Adrenal gland (tissue), 12 donors: ENCODE results near the gene MRRF. TPM values are rescaled to one million over a fixed set of nuclear protein-coding genes. Genes with fewer than 3 reads are reported as not detected.

ENCODE experiments used
- DNase-seq, 7 donors: peaks; one replicate each; pipeline ENCODE4 v3.0.0-alpha.2; 2019 to 2020
- H3K27ac ChIP-seq, 5 donors: fragments of 200-600 bp; sonication (generic) in 4 of 5; 1 replicate in 3 of 5; 2 replicates in 2 of 5; pipeline versions ENCODE4 v1.5.1 to v1.8.0; 2016 to 2020; ENCODE audit warnings: mild to moderate bottlenecking in 1 of 5
- H3K27me3 ChIP-seq: fragments of 200-600 bp; 2 replicates; pipeline ENCODE4 v1.8.0; 2021
- H3K36me3 ChIP-seq, 2 donors: fragments of 200-600 bp; replicated peaks in 1 of 2; 1 replicate in 1 of 2; 2 replicates in 1 of 2; pipeline versions ENCODE4 v1.5.1 to v1.8.0; 2018 to 2022
- H3K4me1 ChIP-seq, 2 donors: fragments of 200-600 bp; replicated peaks in 1 of 2; 1 replicate in 1 of 2; 2 replicates in 1 of 2; pipeline versions ENCODE4 v1.5.1 to v1.8.0; 2018 to 2021
- H3K4me3 ChIP-seq, 4 donors: fragments of 200-600 bp; sonication (generic) in 3 of 4; one replicate each; pipeline ENCODE4 v1.5.1; 2016 to 2018
- H3K9me3 ChIP-seq, 3 donors: fragments of 200-600 bp; sonication (generic) in 1 of 3; replicated peaks in 1 of 3; 1 replicate in 2 of 3; 2 replicates in 1 of 3; pipeline versions ENCODE4 v1.5.1 to v1.8.0; 2016 to 2021
- CTCF ChIP-seq, 6 experiments: fragments of 450-650 bp in 4 of 6; fragments of 200-600 bp in 2 of 6; sonication (generic) in 1 of 6; IDR thresholded peaks; 1 replicate in 5 of 6; 2 replicates in 1 of 6; pipeline versions ENCODE4 v1.5.1 to v1.8.0; 2016 to 2021; ENCODE audit warnings: antibody characterized with exemption in 6 of 6, mild to moderate bottlenecking in 2 of 6, moderate library complexity in 1 of 6
- POLR2A ChIP-seq, 2 donors: fragments of 450-650 bp; IDR thresholded peaks; one replicate each; pipeline ENCODE4 v1.6.1; 2017; ENCODE audit warnings: antibody characterized with exemption in 2 of 2, mild to moderate bottlenecking in 2 of 2, moderate library complexity in 1 of 2
- WGBS, 4 donors: extraction: QIAGEN DNeasy Blood & Tissue Kit in 2 of 4; methylation state at CpG; one replicate each; pipeline versions ENCODE4 v1.1.5 to v1.1.7; 2013 to 2017; 5-methylcytosine and 5-hydroxymethylcytosine counted together
- intact Hi-C, 2 donors: fragments of 100-400 bp; cut with DNase I; formaldehyde crosslinking; loops; one replicate each; pipeline versions ENCODE4 v1.14.1 to v1.15.0; 2022 to 2023
- polyA plus RNA-seq, 3 donors: library from polyadenylated mRNA; stranded (reverse); fragments of 200-250 nt in 2 of 3; fragments of 350-450 nt in 1 of 3; fragmentation: Illumina TruSeq in 1 of 3; extraction: RNeasy Lipid Tissue Mini Kit (QIAGEN cat#74804) in 1 of 3; gene quantifications; one replicate each; pipeline ENCODE4 v1.2.3, GENCODE V29; 2013 to 2014
- total RNA-seq, 9 donors: library from RNA; depleted of rRNA in 4 of 9; stranded (reverse); fragments of >200 nt in 4 of 9; fragments of 120-200 nt in 1 of 9; fragmentation: NEBNext Ultra II Directional in 1 of 9; extraction: Animal tissue kit (Norgen Biotek cat#: 25700) in 1 of 9; gene quantifications; one replicate each; pipeline versions ENCODE4 v1.1.0 to v1.2.4, GENCODE V29; 2013 to 2023
- donor health status: healthy with polysubstance abuse.
- donor health status: Bipolar disorder and iron deficiency.
- donor health status: DM: yes; HTN: yes; CAD: no.
- donor health status: DM: no; HTN: no; CAD: no.
- donor health status: DM: no; HTN: no; CAD: no.
- donor health status: DM: yes; HTN: yes; CAD: no.

Gene MRRF
- total and polyA plus RNA-seq, 12 donors, result 24.9 to 66.3 (median 35.5) TPM

DNA sequence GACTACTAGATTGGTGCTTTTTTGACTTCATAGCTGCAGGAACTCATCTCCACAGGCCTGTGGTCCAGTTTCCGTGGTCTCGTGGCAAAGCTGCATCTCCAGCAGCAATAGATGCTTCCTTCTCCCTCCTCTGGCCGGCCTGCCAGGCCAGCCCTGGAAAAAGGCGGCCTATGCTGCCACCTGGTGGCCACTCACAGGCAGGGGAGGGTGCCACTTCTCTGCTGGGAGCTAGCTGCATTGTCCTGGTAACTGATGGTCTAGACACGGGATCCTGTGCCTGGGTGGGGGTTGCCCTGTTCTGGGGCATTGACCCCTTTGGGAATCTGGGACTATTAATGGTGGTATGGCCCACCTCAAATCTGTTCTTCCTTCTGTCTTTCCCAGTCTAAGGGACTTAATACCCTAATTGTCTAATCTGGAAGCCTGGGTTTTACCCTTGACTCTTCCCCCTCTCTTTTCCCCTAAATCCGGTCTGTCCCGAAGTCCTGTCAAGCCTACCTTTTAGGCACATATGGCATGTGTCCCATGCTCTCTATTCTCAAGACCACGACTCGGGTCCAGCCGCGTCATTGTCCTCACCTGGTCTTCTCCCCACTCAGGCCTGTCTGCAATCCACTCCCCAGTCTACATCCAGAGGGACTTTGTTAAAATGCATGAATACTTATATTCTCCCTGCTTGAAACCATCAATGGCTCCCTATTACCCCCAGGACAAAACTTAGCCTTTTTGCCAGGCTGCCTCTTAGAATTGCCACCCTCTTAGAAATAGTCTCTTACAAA is 86.1 kb downstream of the MRRF start:
- H3K4me3 ChIP-seq, result no peak overlapping the region
- H3K4me1 ChIP-seq, result peaks cover 8 to 12% of the 10 kb centered on the region in 2 donors
- H3K9me3 ChIP-seq, result no peaks in the 10 kb centered on the region
- intact Hi-C loops, result loop anchor here (2.0 kb wide), 1 partner anchor 226 kb away; no protein-coding TSS in a partner anchor
- H3K36me3 ChIP-seq, result no peaks in the 10 kb centered on the region
- no peak overlapping the region for H3K27ac ChIP-seq
- H3K27me3 ChIP-seq, result no peaks in the 10 kb centered on the region
- 34 to 52% (median 37%) methylated on average over 8 to 11 of the region's 11 CpGs for WGBS, 4 donors
- DNase-seq, result peak; percentile 76 to 89 (median 81)
- TF ChIP-seq POLR2A (IDR thresholded peaks at IDR 0.05) (no peak), CTCF (IDR thresholded peaks at IDR 0.05) (peak; percentile 94 to 98 (median 96))

GRCh38 chr9:122354536-122355199 is 90.0 kb downstream of the MRRF start:
- intact Hi-C loops, result no loop called here
- 68 to 79% (median 78%) methylated on average over 3 to 8 of the region's 8 CpGs for WGBS, 4 donors
- H3K27ac ChIP-seq, result peak overlapping the region in 1 of 5 donors; percentile 20

GRCh38 chr9:122355336-122355875 is 90.7 kb downstream of the MRRF start:
- H3K9me3 ChIP-seq, result no peaks in the 10 kb centered on the region
- DNase-seq, result no peak
- intact Hi-C loops, result no loop called here
- no peak overlapping the region for H3K27ac ChIP-seq
- TF ChIP-seq CTCF (IDR thresholded peaks at IDR 0.05) (no peak), POLR2A (IDR thresholded peaks at IDR 0.05) (no peak)
- H3K27me3 ChIP-seq, result no peaks in the 10 kb centered on the region
- WGBS, 4 donors, result 67 to 92% (median 82%) methylated on average over 1 to 4 of the region's 4 CpGs
- no peaks in the 10 kb centered on the region for H3K36me3 ChIP-seq
- no peak overlapping the region for H3K4me3 ChIP-seq
- H3K4me1 ChIP-seq, result no peaks in the 10 kb centered on the region

More at GRCh38 chr9:122354536-122355199, 90.0 kb downstream of the MRRF start:
- Histone ChIP-seq H3K4me3 (no peak overlapping the region), H3K4me1 (no peaks in the 10 kb centered on the region), H3K27me3 (no peaks in the 10 kb centered on the region), H3K36me3 (no peaks in the 10 kb centered on the region), H3K9me3 (no peaks in the 10 kb centered on the region)
- peak in 4 of 7 donors; percentile 30 to 53 (median 36) for DNase-seq
- TF ChIP-seq CTCF (IDR thresholded peaks at IDR 0.05) (no peak), POLR2A (IDR thresholded peaks at IDR 0.05) (no peak)

DNA sequence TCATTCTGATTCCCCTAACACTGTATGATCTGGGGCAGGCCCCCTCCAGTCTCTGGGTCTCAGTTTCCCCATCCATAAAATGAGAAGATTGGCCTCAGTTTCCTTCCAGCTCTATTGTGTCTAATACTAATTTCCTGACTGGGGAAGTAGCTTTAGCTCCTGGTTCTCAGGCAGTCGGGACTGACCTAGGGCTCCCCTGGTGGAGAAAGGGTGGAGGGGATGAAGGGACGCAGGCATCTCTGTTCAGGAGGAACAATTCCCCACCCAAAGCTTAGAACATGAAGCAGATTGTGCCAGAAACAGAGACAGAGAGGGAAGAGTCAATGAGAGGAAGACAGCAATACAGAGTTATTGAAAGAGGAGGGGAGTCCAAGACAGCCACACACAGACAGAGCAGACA is 91.9 kb downstream of the MRRF start:
- WGBS, 4 donors, result 31 to 58% (median 43%) methylated on average over 2 of the region's 2 CpGs
- no peaks in the 10 kb centered on the region for H3K27me3 ChIP-seq
- intact Hi-C loops, result no loop called here
- TF ChIP-seq CTCF (IDR thresholded peaks at IDR 0.05) (no peak), POLR2A (IDR thresholded peaks at IDR 0.05) (no peak)
- no peak for DNase-seq
- H3K27ac ChIP-seq, result no peak overlapping the region
- H3K4me3 ChIP-seq, result no peak overlapping the region
- no peaks in the 10 kb centered on the region for H3K4me1 ChIP-seq
- H3K9me3 ChIP-seq, result no peaks in the 10 kb centered on the region
- H3K36me3 ChIP-seq, result no peaks in the 10 kb centered on the region
